Measurements from ENCODE around the gene IFFO2.

DNA sequence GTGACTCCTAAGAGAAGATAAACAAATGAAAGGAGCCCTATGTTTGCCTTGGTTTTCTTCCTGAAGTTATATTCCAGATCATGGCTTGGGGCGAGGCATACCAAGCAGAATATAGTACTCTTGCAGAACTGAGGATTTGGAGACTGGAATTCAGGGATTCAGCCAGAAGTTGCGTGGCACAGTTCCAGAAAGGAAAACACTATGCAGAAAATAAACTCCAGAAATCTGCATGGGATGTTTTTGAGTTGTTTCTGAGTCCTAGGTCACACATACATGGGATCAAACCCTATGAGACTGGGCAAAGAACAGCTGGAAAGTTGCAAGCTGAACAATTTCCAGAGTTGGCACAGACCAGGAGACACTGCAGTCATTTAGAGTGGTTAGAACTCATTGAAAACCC, 42.9 kb upstream of the IFFO2 start:
- TF ChIP-seq CTCF (IDR thresholded peaks at IDR 0.05; ENCODE audit: low read depth, low read length, poor library complexity, severe bottlenecking) = no peak
- TF ChIP-seq EZH2phosphoT487 (IDR thresholded peaks at IDR 0.05; ENCODE audit: borderline replicate concordance, low read length) = no peak

All from DOHH2 (cell line).